Measurements from ENCODE around the gene CAMSAP2. TPM values are rescaled to one million over a fixed set of nuclear protein-coding genes. Genes with fewer than 3 reads are reported as not detected.

The CAMSAP2 gene
- total and polyA plus RNA-seq, 2 experiments from 2014 or later, result 9.3 to 32.9 TPM

DNA sequence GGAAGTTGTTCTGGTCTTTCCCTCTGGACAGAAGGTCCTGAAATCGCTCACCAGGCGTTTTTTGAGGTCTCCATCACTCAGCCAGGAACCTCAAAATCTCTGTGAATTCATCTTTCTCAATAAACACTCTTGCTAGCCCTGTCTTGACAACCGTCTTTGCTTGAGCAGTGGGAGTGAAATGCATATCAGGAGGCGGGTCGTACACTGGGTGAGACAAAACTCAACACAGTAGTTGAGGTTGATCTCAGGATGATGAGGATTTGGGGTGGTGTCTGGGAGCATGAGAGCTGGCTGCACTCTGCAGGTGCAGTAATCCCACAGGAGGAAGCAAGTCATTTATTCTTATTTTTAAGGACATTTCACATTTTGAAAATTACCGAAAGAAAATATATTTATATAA lies 136.0 kb downstream of the CAMSAP2 start:
- DNase-seq (ENCODE audit: low spot score), result no peak
- no peaks in the 10 kb centered on the region for H3K79me2 ChIP-seq
- H3K27ac ChIP-seq, result no peak overlapping the region
- no peaks in the 10 kb centered on the region for H4K20me1 ChIP-seq (ENCODE audit: insufficient read depth, poor library complexity, severe bottlenecking)
- no peak overlapping the region for H3K4me3 ChIP-seq
- 87% methylated on average over 6 of the region's 6 CpGs for WGBS (ENCODE audit: low lambda C conversion rate, missing lambda C conversion rate)
- H3K9me3 ChIP-seq (ENCODE audit: low read depth), result no peaks in the 10 kb centered on the region
- no peaks in the 10 kb centered on the region for H3K4me1 ChIP-seq (ENCODE audit: insufficient read depth)
- H3K4me2 ChIP-seq, result no peak overlapping the region
- H3K9me2 ChIP-seq (replicated peaks; ENCODE audit: insufficient read depth), result no peaks in the 10 kb centered on the region
- no peaks in the 10 kb centered on the region for H3K27me3 ChIP-seq
- H2AFZ ChIP-seq, result no peak overlapping the region
- TF ChIP-seq, protein P1, sequence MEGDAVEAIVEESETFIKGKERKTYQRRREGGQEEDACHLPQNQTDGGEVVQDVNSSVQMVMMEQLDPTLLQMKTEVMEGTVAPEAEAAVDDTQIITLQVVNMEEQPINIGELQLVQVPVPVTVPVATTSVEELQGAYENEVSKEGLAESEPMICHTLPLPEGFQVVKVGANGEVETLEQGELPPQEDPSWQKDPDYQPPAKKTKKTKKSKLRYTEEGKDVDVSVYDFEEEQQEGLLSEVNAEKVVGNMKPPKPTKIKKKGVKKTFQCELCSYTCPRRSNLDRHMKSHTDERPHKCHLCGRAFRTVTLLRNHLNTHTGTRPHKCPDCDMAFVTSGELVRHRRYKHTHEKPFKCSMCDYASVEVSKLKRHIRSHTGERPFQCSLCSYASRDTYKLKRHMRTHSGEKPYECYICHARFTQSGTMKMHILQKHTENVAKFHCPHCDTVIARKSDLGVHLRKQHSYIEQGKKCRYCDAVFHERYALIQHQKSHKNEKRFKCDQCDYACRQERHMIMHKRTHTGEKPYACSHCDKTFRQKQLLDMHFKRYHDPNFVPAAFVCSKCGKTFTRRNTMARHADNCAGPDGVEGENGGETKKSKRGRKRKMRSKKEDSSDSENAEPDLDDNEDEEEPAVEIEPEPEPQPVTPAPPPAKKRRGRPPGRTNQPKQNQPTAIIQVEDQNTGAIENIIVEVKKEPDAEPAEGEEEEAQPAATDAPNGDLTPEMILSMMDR (IDR thresholded peaks at IDR 0.05; ENCODE audit: poor library complexity), result no peak
- TF ChIP-seq EZH2 (IDR thresholded peaks at IDR 0.05; ENCODE audit: borderline replicate concordance) (no peak), EZH2phosphoT487 (IDR thresholded peaks at IDR 0.05; ENCODE audit: low read depth, severe bottlenecking, unreplicated experiment) (no peak)
- H3K36me3 ChIP-seq (replicated peaks; ENCODE audit: insufficient read depth, low read depth), result no peaks in the 10 kb centered on the region

DNA sequence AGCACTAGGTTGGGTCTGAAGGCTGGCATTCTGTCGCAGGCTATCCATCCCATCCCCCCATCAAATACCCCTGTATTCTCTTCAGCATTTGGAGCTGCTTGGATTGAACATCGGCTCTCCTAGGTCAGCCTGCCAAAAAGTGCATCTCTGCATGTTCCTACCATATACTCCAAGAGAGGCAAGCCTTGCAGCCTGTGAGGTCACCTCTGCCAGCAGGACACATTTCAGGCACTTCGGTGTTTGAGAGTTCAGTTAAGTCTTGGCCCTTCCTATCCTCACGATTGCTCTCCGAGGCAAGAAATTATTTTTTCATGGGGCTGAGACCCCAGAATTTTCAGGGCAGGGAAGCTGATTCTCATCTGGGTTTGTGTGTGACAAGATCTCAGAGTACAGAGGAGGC lies 136.7 kb downstream of the CAMSAP2 start:
- H3K27ac ChIP-seq, result no peak overlapping the region
- H3K4me1 ChIP-seq (ENCODE audit: insufficient read depth), result no peaks in the 10 kb centered on the region
- H2AFZ ChIP-seq, result no peak overlapping the region
- no peak for DNase-seq (ENCODE audit: low spot score)
- H3K4me3 ChIP-seq, result no peak overlapping the region
- H3K27me3 ChIP-seq, result no peaks in the 10 kb centered on the region
- no peak overlapping the region for H3K4me2 ChIP-seq
- no peaks in the 10 kb centered on the region for H3K9me3 ChIP-seq (ENCODE audit: low read depth)
- TF ChIP-seq EZH2 (IDR thresholded peaks at IDR 0.05; ENCODE audit: borderline replicate concordance) (no peak), EZH2phosphoT487 (IDR thresholded peaks at IDR 0.05; ENCODE audit: low read depth, severe bottlenecking, unreplicated experiment) (no peak)
- TF ChIP-seq, protein P1 (IDR thresholded peaks at IDR 0.05; ENCODE audit: poor library complexity), result no peak
- no peaks in the 10 kb centered on the region for H3K36me3 ChIP-seq (replicated peaks; ENCODE audit: insufficient read depth, low read depth)
- H3K9me2 ChIP-seq (replicated peaks; ENCODE audit: insufficient read depth), result no peaks in the 10 kb centered on the region
- H4K20me1 ChIP-seq (ENCODE audit: insufficient read depth, poor library complexity, severe bottlenecking), result no peaks in the 10 kb centered on the region
- H3K79me2 ChIP-seq, result no peaks in the 10 kb centered on the region
- 89% methylated on average over 5 of the region's 5 CpGs for WGBS (ENCODE audit: low lambda C conversion rate, missing lambda C conversion rate)

DNA sequence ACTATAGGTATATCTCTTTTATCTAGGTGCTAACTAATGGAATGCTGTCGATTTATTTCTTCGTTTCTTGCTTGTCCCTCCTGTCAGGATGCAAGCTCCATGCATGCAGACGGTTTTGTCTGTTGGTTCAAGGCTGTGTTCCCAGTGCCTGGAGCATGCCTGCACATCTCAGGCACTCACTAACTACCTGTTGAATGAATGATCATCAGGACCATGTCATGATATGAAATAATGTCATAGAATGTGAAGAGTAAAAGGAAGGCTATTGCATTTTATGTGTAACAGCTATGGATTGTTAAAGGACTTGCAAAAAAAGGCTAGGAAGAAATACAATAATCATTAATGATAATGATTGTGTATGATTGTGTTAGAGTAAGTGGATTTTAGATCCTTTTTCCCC lies 138.3 kb downstream of the CAMSAP2 start:
- Histone ChIP-seq H3K4me1 (ENCODE audit: insufficient read depth) (no peaks in the 10 kb centered on the region), H3K79me2 (no peaks in the 10 kb centered on the region), H3K36me3 (replicated peaks; ENCODE audit: insufficient read depth, low read depth) (no peaks in the 10 kb centered on the region), H3K4me3 (no peak overlapping the region), H4K20me1 (ENCODE audit: insufficient read depth, poor library complexity, severe bottlenecking) (no peaks in the 10 kb centered on the region), H3K9me2 (replicated peaks; ENCODE audit: insufficient read depth) (no peaks in the 10 kb centered on the region), H2AFZ (no peak overlapping the region), H3K27ac (no peak overlapping the region), H3K9me3 (ENCODE audit: low read depth) (no peaks in the 10 kb centered on the region), H3K4me2 (no peak overlapping the region), H3K27me3 (no peaks in the 10 kb centered on the region)
- 76% methylated on average over 3 of the region's 3 CpGs for WGBS (ENCODE audit: low lambda C conversion rate, missing lambda C conversion rate)
- TF ChIP-seq EZH2 (IDR thresholded peaks at IDR 0.05; ENCODE audit: borderline replicate concordance) (no peak), EZH2phosphoT487 (IDR thresholded peaks at IDR 0.05; ENCODE audit: low read depth, severe bottlenecking, unreplicated experiment) (no peak)
- TF ChIP-seq, protein P1 (IDR thresholded peaks at IDR 0.05; ENCODE audit: poor library complexity), result no peak
- DNase-seq (ENCODE audit: low spot score), result no peak
